GM13977 (cell line): ENCODE data around the gene KCNK15.
A peak's percentile ranks its signal among the peaks of the same experiment; 100 is the strongest.

Experiments used
- DNase-seq: peaks from one replicate; pipeline ENCODE4 v3.0.0; 2012; ENCODE audit warnings: low spot score
- in situ Hi-C: fragments of 300-500 bp; cut with MboI; formaldehyde crosslinking; loops from one replicate; pipeline ENCODE4 v1.12.0; 2022; ENCODE audit warnings: low sequenced_read_pairs, low pct_unique_long_range_greater_than_20kb, mixed read lengths, inconsistent platforms; ENCODE audit not compliant: unreplicated experiment
- TF ChIP-seq, protein P1 (sequence below): IDR thresholded peaks from 2 replicates; pipeline ENCODE4 v1.5.1; 2012; ENCODE audit warnings: mild to moderate bottlenecking, control low read depth; ENCODE audit not compliant: insufficient read depth; ENCODE audit errors: extremely low read depth, missing control alignments

KCNK15 gene

DNA sequence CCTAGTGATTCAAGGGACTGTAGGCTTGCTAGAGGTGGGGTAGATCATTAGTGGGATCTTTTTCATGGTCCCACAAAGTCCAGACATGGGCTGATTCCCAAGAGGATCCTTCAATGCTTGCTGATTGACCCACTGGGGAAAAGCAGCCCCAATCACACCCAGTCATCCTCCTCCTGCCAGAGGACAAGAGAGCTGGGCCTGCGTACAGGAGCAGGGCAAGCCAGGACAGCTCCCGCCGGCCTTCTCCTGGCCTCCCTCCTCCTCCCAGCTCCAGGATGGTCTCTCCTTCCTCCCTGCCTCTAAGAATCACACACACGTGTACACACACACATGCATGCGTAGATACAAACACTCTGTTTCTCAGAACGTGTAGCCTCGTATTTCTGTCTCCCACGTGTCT is 27.0 kb downstream of the KCNK15 start:
- in situ Hi-C loops, result no loop called here

DNA sequence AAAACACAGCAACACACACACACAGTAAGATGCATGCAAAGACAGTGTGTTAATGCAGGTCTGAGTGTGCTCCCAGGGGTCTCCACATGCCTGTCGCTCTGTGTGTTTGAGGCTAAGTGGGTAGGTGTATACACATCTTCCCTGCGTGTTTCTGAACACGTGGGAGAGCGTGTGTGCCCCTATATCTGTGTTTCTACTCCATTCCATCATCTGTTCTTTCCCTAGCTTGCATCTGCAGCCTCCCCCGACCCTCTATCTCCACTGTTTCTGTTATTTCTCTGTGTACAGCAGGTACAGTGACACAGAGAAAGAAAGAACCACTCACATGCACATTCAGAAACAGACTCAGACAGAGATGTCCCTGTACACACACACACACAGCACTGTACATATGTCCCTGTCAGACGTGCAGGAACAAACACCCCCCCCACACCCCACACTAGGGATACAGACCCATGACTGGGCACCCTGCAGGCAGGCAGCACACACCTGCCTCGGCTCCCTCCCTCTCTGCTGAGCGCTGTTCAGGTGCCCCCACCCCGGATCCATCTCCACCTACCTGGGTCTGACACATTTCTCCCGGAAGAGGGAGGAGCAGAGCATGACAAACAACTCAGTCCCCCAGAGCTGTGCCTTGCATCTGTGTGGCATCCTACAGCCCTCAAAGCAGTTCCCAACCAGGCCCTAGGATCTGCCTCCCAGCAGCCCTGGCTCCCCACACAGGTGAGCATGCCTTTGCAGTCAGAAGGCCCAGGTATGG is 27.6 kb downstream of the KCNK15 start:
- DNase-seq, result no peak
- in situ Hi-C loops, result no loop called here
- TF ChIP-seq, protein P1, sequence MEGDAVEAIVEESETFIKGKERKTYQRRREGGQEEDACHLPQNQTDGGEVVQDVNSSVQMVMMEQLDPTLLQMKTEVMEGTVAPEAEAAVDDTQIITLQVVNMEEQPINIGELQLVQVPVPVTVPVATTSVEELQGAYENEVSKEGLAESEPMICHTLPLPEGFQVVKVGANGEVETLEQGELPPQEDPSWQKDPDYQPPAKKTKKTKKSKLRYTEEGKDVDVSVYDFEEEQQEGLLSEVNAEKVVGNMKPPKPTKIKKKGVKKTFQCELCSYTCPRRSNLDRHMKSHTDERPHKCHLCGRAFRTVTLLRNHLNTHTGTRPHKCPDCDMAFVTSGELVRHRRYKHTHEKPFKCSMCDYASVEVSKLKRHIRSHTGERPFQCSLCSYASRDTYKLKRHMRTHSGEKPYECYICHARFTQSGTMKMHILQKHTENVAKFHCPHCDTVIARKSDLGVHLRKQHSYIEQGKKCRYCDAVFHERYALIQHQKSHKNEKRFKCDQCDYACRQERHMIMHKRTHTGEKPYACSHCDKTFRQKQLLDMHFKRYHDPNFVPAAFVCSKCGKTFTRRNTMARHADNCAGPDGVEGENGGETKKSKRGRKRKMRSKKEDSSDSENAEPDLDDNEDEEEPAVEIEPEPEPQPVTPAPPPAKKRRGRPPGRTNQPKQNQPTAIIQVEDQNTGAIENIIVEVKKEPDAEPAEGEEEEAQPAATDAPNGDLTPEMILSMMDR, result no peak

More for the DNA sequence above, 27.0 kb downstream of the KCNK15 start:
- no peak for DNase-seq
- TF ChIP-seq, protein P1, result no peak

DNA sequence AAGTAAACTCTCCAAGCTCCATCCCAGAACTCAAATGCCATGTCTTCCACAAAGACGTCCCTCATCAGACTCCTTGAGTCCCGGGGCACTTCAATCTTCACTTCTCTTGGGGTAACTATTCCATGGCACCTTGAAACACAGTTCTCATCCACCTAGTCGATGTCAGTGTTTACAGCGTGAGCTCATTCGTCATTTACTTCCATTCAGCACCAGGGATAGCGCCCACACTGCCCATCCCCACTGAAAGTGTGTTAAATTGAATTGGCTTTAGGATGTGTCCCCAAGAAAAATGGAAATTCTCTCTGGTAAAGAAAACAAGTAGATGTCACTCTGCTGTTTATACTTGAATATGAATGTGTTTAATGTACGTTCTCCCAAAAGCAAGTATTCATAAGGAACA is 31.3 kb downstream of the KCNK15 start:
- no peak for DNase-seq
- in situ Hi-C loops, result no loop called here

DNA sequence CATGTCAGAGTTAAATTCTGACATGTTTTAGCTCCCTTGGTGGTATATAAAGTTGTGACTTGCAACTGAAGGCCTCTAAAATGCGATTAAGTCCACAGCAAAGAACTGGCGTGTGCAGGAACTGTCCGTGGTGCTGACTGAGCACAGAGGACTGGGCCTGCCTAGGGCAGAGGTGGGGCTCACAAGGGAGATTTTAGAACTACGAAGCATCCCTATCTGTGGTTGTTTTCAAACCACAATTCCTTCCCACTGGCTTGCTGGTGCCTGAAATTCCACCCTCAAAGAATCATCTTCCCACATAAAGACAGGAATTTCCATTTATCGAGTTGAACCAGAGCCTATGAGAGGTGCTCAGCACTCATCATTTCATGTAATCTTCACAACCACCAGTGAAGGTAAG is 34.6 kb downstream of the KCNK15 start:
- DNase-seq, result peak; percentile 46
- TF ChIP-seq, protein P1, result no peak
- in situ Hi-C loops, result no loop called here

More for the DNA sequence above, 31.3 kb downstream of the KCNK15 start:
- TF ChIP-seq, protein P1, result no peak

DNA sequence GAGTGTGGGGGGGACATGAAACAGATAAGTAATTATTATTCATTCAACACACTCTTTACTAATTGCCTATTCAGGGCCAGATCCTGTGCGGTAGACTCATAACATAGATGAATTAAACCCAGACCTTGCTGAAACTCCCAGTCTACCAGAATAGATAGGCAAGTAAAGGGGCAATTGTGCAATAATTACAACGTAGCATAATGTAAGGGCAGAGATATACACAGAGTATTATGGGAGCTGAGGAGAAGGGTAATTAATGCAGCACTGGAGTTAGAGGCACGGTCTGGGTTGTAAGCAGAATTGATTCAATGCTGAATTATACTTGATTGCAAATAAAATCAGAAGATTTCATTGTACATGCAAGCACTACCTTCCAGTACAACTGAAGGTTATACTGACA is 35.5 kb downstream of the KCNK15 start:
- TF ChIP-seq, protein P1, result no peak
- DNase-seq, result no peak
- in situ Hi-C loops, result no loop called here

DNA sequence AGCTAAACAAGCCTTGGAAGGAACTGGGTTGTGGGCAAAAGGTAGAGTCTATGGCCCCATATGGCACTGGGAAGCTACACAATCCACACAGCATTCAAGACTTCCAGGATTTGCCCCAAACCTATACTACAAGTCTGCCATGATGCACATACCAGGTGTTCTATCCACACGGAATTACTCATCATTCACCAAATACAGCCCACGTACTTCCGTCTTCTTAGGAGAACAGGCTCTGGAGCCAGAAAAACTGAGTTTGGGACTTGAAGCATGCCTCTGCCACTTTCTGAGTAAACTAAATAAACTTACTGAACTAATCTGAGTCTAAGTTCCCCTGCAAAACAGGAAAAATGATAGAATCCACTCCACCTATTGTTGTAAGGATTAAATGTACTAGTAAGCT is 36.1 kb downstream of the KCNK15 start:
- DNase-seq, result no peak
- in situ Hi-C loops, result no loop called here
- TF ChIP-seq, protein P1, result no peak
